H1 (cell line): Measurements from ENCODE around the gene DYSF. TPM values are rescaled to one million over a fixed set of nuclear protein-coding genes. Genes with fewer than 3 reads are reported as not detected.

Source experiments
- CHD2 ChIP-seq: IDR thresholded peaks from 2 replicates; pipeline ENCODE4 v1.6.1; 2012; ENCODE audit warnings: low read length, improper control_type of control experiment
- CHD7 ChIP-seq: fragments of 300-600 bp; sonication (generic); IDR thresholded peaks from 2 replicates; pipeline ENCODE4 v1.7.1; 2012; ENCODE audit warnings: low read length, moderate library complexity, mild to moderate bottlenecking, inconsistent platforms; ENCODE audit not compliant: insufficient replicate concordance
- CTCF ChIP-seq, 3 experiments: IDR thresholded peaks; 1 replicate in 2 of 3; 2 replicates in 1 of 3; pipeline versions ENCODE4 v1.5.1 to v1.6.1; 2011; ENCODE audit warnings: low read length in 3 of 3, mild to moderate bottlenecking in 3 of 3, inconsistent platforms in 2 of 3, low read depth in 1 of 3, moderate library complexity in 1 of 3; ENCODE audit not compliant: insufficient read depth in 1 of 3; ENCODE audit errors: control extremely low read depth in 1 of 3
- POLR2A ChIP-seq, 2 experiments: IDR thresholded peaks; 1 replicate in 1 of 2; 2 replicates in 1 of 2; pipeline ENCODE4 v1.6.1; 2011; ENCODE audit warnings: low read depth in 2 of 2, low read length in 2 of 2, mild to moderate bottlenecking in 2 of 2; ENCODE audit errors: control extremely low read depth in 1 of 2
- POLR2AphosphoS5 ChIP-seq: IDR thresholded peaks from 2 replicates; pipeline ENCODE4 v1.6.1; 2011; ENCODE audit warnings: low read depth, low read length
- polyA plus RNA-seq, 7 experiments: library from polyadenylated mRNA; depleted of rRNA in 3 of 7; stranded (reverse) in 5 of 7; unstranded in 2 of 7; fragments of >200 nt in 5 of 7; fragments of 200-250 nt in 2 of 7; gene quantifications; 1 replicate in 5 of 7; 2 replicates in 1 of 7; 4 replicates in 1 of 7; pipeline versions ENCODE4 v1.2.1 to v1.2.3, GENCODE V29; 2011 to 2013; ENCODE audit warnings: missing spikeins in 2 of 7, mixed read lengths in 2 of 7
- total RNA-seq: library from RNA; stranded (reverse); fragmentation: NEBNext Ultra II Directional; extraction: Animal tissue kit (Norgen Biotek cat#: 25700); gene quantifications from 2 replicates; pipeline ENCODE4 v1.2.1, GENCODE V29; 2021

The DYSF gene
- total and polyA plus RNA-seq, 2 of the 8 experiments (the other 6 are each of a cell fraction or from before 2014, with no cell fraction given), result 5.8 to 7.1 TPM

GRCh38 chr2:71725836-71726235, 272.5 kb downstream of the DYSF start (continued):
- TF ChIP-seq CTCF (IDR thresholded peaks at IDR 0.05; ENCODE audit: control extremely low read depth in 1 of 3, insufficient read depth in 1 of 3, low read depth in 1 of 3, low read length in 3 of 3) (no peak), POLR2AphosphoS5 (no peak), CHD7 (no peak), CHD2 (no peak), POLR2A (IDR thresholded peaks at IDR 0.05; ENCODE audit: control extremely low read depth in 1 of 2, low read depth in 2 of 2, low read length in 2 of 2) (no peak)
